Endodermal cell (in vitro differentiated cells): ENCODE data around the gene LAIR1. TPM values are rescaled to one million over a fixed set of nuclear protein-coding genes. Genes with fewer than 3 reads are reported as not detected.

Experiments used
- DNase-seq: peaks from one replicate; pipeline ENCODE4 v3.0.0-alpha.2; 2017
- H3K27ac ChIP-seq: 2 replicates; pipeline ENCODE4 v1.5.1; 2013; ENCODE audit warnings: mild to moderate bottlenecking, low read depth, low read length, moderate library complexity
- H3K27me3 ChIP-seq: 2 replicates; pipeline ENCODE4 v1.6.1; 2013; ENCODE audit warnings: mild to moderate bottlenecking, low read length, moderate library complexity; ENCODE audit not compliant: insufficient read depth, control insufficient read depth, poor library complexity, severe bottlenecking
- H3K36me3 ChIP-seq: 2 replicates; pipeline ENCODE4 v1.7.0; 2013; ENCODE audit warnings: mild to moderate bottlenecking, low read length, moderate library complexity; ENCODE audit not compliant: control insufficient read depth, insufficient read depth
- H3K4me1 ChIP-seq: one replicate; pipeline ENCODE4 v1.7.0; 2013; ENCODE audit warnings: low read length; ENCODE audit not compliant: control insufficient read depth, insufficient read depth
- H3K4me3 ChIP-seq: 2 replicates; pipeline ENCODE4 v1.5.1; 2013; ENCODE audit warnings: mild to moderate bottlenecking, low read length, moderate library complexity
- H3K9ac ChIP-seq: 2 replicates; pipeline ENCODE4 v1.6.1; 2013; ENCODE audit warnings: mild to moderate bottlenecking, low read length, moderate library complexity; ENCODE audit not compliant: poor library complexity, severe bottlenecking; ENCODE audit errors: extremely low read depth
- H3K9me3 ChIP-seq: 2 replicates; pipeline ENCODE4 v1.6.1; 2013; ENCODE audit warnings: mild to moderate bottlenecking, low read length, moderate library complexity; ENCODE audit not compliant: control insufficient read depth
- H3K27ac Mint-ChIP-seq: 2 replicates; pipeline ENCODE4 v1.8.0; 2020; ENCODE audit warnings: mixed read lengths
- H3K27me3 Mint-ChIP-seq: 2 replicates; pipeline ENCODE4 v1.8.0; 2021; ENCODE audit warnings: mild to moderate bottlenecking, mixed read lengths; ENCODE audit not compliant: insufficient read depth
- H3K36me3 Mint-ChIP-seq: 2 replicates; pipeline ENCODE4 v1.8.0; 2020; ENCODE audit warnings: low read depth, mixed read lengths
- H3K4me1 Mint-ChIP-seq: 2 replicates; pipeline ENCODE4 v1.8.0; 2020; ENCODE audit warnings: mixed read lengths
- H3K4me3 Mint-ChIP-seq: 2 replicates; pipeline ENCODE4 v1.8.0; 2020; ENCODE audit warnings: mild to moderate bottlenecking, moderate library complexity, mixed read lengths
- H3K9me3 Mint-ChIP-seq: 2 replicates; pipeline ENCODE4 v1.8.0; 2020; ENCODE audit warnings: mild to moderate bottlenecking, mixed read lengths
- CTCF ChIP-seq: fragments of 200-600 bp; sonication (generic); conservative IDR thresholded peaks from 2 replicates; pipeline ENCODE4 v1.5.0; 2021; ENCODE audit warnings: antibody characterized with exemption, mild to moderate bottlenecking
- WGBS, 2 experiments: methylation state at CpG; one replicate each; pipeline versions ENCODE4 v1.1.5 to v1.1.7; 2013; ENCODE audit warnings: missing lambda C conversion rate in 2 of 2, mixed read lengths in 1 of 2; ENCODE audit not compliant: insufficient coverage in 1 of 2, insufficient read length in 1 of 2; 5-methylcytosine and 5-hydroxymethylcytosine counted together
- total RNA-seq, 2 donors: library from RNA; stranded (reverse); fragmentation: NEBNext Ultra II Directional in 1 of 2; extraction: Animal tissue kit (Norgen Biotek cat#: 25700) in 1 of 2; gene quantifications; 2 replicates in 1 of 2; 3 replicates in 1 of 2; pipeline ENCODE4 v1.2.1, GENCODE V29; 2021

LAIR1 gene
- total RNA-seq, 2 donors from 2014 or later, result not detected

GRCh38 chr19:54389553-54389952 is 24.8 kb upstream of the LAIR1 start:
- no peak for TF ChIP-seq CTCF
- Mint-ChIP-seq H3K27ac (no peak overlapping the region), H3K4me3 (no peak overlapping the region), H3K9me3 (no peaks in the 10 kb centered on the region), H3K27me3 (peaks cover 42% of the 10 kb centered on the region), H3K36me3 (no peaks in the 10 kb centered on the region), H3K4me1 (peaks cover 8% of the 10 kb centered on the region)
- H3K9ac ChIP-seq, result no peak overlapping the region
- no peak overlapping the region for H3K27ac ChIP-seq
- H3K4me3 ChIP-seq, result no peak overlapping the region
- WGBS, 2 experiments, result 84 to 91% methylated on average over 3 to 4 of the region's 4 CpGs
- peaks cover 6% of the 10 kb centered on the region for H3K4me1 ChIP-seq
- peaks cover 21% of the 10 kb centered on the region for H3K27me3 ChIP-seq
- DNase-seq, result no peak
- H3K9me3 ChIP-seq, result no peaks in the 10 kb centered on the region
- no peaks in the 10 kb centered on the region for H3K36me3 ChIP-seq

DNA sequence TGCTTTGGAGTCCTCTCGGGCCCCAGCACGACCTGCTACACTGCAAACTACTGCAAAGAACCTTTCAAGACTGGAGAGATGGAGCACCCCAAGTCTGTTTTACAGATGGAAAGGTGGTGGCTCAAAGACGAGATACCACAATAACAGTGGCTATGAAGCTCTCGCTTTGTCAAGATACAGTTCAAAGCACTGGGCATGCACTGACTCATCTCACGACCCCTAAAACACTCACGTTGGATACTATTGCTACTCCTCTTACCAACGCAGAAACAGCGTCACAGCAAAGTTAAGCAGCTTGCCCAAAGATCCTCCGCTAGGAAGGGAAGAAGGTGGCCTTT is 24.0 kb upstream of the LAIR1 start:
- H3K27me3 ChIP-seq, result peaks cover 21% of the 10 kb centered on the region
- H3K4me3 Mint-ChIP-seq, result peak overlapping the region; percentile 31
- no peak for TF ChIP-seq CTCF
- peaks cover 6% of the 10 kb centered on the region for H3K4me1 ChIP-seq
- H3K27ac ChIP-seq, result no peak overlapping the region
- H3K36me3 Mint-ChIP-seq, result no peaks in the 10 kb centered on the region
- H3K9me3 Mint-ChIP-seq, result no peaks in the 10 kb centered on the region
- peaks cover 8% of the 10 kb centered on the region for H3K4me1 Mint-ChIP-seq
- no peak for DNase-seq
- H3K9ac ChIP-seq, result no peak overlapping the region
- H3K9me3 ChIP-seq, result no peaks in the 10 kb centered on the region
- H3K27me3 Mint-ChIP-seq, result peaks cover 37% of the 10 kb centered on the region
- no peaks in the 10 kb centered on the region for H3K36me3 ChIP-seq
- H3K4me3 ChIP-seq, result peak overlapping the region; percentile 60
- no peak overlapping the region for H3K27ac Mint-ChIP-seq
- 73 to 81% methylated on average over 9 of the region's 9 CpGs for WGBS, 2 experiments

DNA sequence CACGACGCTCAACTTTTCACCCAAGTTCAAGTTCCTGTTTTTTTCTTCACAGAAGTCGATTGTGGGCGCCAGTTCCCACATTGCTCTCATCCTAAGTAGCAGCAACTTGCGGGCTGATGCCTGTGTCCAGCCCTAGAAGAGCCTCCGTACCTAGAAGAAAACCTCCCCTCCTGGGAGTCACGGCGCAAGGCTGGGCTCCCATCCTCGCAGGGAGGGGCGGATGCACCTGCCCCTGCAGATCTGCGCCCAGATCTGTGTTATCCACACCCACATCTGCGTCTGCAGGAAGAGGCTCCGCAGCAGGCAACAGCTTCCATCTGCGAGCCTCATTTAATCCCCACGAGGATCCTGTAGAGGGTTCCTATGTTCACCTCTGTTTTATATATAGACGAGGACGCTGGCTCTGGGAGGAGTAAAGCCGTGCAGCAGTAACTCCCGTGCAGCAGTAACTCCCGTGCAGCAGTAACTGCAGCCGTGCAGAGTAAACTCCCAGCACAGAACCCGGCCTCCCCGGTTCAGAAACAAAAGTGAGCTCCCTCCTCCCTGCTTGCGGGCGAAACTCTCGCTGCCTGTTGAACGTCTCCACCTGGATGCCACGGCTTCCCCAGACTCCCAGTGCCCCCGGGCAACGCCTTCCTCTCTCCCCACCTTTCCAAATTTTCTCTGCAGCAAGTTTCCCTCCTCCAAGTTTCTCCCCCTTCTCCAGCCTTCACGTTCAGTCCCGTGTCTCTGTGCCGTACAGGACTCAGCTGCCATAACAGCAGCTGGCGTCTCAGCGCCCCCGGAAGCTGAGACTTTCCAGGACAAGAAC is 23.5 kb upstream of the LAIR1 start:
- peak overlapping the region; percentile 60 for H3K4me3 ChIP-seq
- peaks cover 38% of the 10 kb centered on the region for H3K27me3 Mint-ChIP-seq
- H3K9me3 ChIP-seq, result no peaks in the 10 kb centered on the region
- H3K27ac ChIP-seq, result no peak overlapping the region
- H3K9me3 Mint-ChIP-seq, result no peaks in the 10 kb centered on the region
- no peak for TF ChIP-seq CTCF
- WGBS, 2 experiments, result 37 to 48% methylated on average over 26 to 36 of the region's 36 CpGs
- no peak overlapping the region for H3K27ac Mint-ChIP-seq
- no peaks in the 10 kb centered on the region for H3K36me3 ChIP-seq
- peaks cover 8% of the 10 kb centered on the region for H3K4me1 Mint-ChIP-seq
- peak overlapping the region; percentile 31 for H3K4me3 Mint-ChIP-seq
- peaks cover 21% of the 10 kb centered on the region for H3K27me3 ChIP-seq
- no peaks in the 10 kb centered on the region for H3K36me3 Mint-ChIP-seq
- H3K4me1 ChIP-seq, result peaks cover 6% of the 10 kb centered on the region
- DNase-seq, result no peak
- no peak overlapping the region for H3K9ac ChIP-seq
